ENCODE data around the gene KCTD19. TPM values are rescaled to one million over a fixed set of nuclear protein-coding genes. Genes with fewer than 3 reads are reported as not detected.
A peak's percentile ranks its signal among the peaks of the same experiment; 100 is the strongest.

Gene KCTD19
- total RNA-seq, 1 experiment from 2014 or later: 3.8 TPM

GRCh38 chr16:67249178-67250044, 77.1 kb downstream of the KCTD19 start:
- no TSS peak for BruUV-seq (replicated peaks)
- CTCF ChIA-PET: interaction anchor here (1.0 to 3.3 kb wide), 3 partner anchors 11 to 36 kb away, joined by 3 to 21 read pairs (median 3); no protein-coding TSS in a partner anchor
- TF ChIP-seq CTCF (IDR thresholded peaks at IDR 0.05; ENCODE audit: unreplicated experiment): no peak
- Mint-ChIP-seq H3K4me1 (ENCODE audit: low read depth, unreplicated experiment) (peaks cover 38% of the 10 kb centered on the region), H3K27me3 (ENCODE audit: unreplicated experiment) (peaks cover 38% of the 10 kb centered on the region), H3K9me3 (ENCODE audit: low read depth, unreplicated experiment) (no peaks in the 10 kb centered on the region), H3K4me3 (ENCODE audit: low read depth, unreplicated experiment) (peak overlapping the region; percentile 94), H3K27ac (ENCODE audit: unreplicated experiment) (no peak overlapping the region), H3K36me3 (ENCODE audit: insufficient read depth, unreplicated experiment) (peaks cover 47% of the 10 kb centered on the region)
- DNase-seq: peak; percentile 40
- intact Hi-C loops (cut with micrococcal nuclease; ENCODE audit: unreplicated experiment): no loop called here

- Mint-ChIP-seq H3K27me3 (ENCODE audit: unreplicated experiment) (peaks cover 38% of the 10 kb centered on the region), H3K27ac (ENCODE audit: unreplicated experiment) (peak within 1 kb of the TSS; percentile 85), H3K36me3 (ENCODE audit: insufficient read depth, unreplicated experiment) (peaks cover 52% of the 10 kb centered on the region), H3K4me3 (ENCODE audit: low read depth, unreplicated experiment) (peak within 1 kb of the TSS; percentile 94), H3K4me1 (ENCODE audit: low read depth, unreplicated experiment) (peaks cover 46% of the 10 kb centered on the region), H3K9me3 (ENCODE audit: low read depth, unreplicated experiment) (no peaks in the 10 kb centered on the region)
- no TSS peak for BruUV-seq (replicated peaks)
- DNase-seq: peak; percentile 48
- TF ChIP-seq CTCF (IDR thresholded peaks at IDR 0.05; ENCODE audit: unreplicated experiment): peak; percentile 52
- intact Hi-C loops (cut with micrococcal nuclease; ENCODE audit: unreplicated experiment): no loop called here
- CTCF ChIA-PET: interaction anchor here (1.0 to 3.3 kb wide), 6 partner anchors 11 to 179 kb away, joined by 3 to 21 read pairs (median 3); partner anchors contain the start of gene ELMO3
These were observed 78.0 kb downstream of the KCTD19 start, which contains the start of gene SLC9A5 for GRCh38 chr16:67248401-67249177. Gene SLC9A5 (plus strand): TSS chr16:67248979. CDS start chr16:67249015, 36 bp downstream.

DNA sequence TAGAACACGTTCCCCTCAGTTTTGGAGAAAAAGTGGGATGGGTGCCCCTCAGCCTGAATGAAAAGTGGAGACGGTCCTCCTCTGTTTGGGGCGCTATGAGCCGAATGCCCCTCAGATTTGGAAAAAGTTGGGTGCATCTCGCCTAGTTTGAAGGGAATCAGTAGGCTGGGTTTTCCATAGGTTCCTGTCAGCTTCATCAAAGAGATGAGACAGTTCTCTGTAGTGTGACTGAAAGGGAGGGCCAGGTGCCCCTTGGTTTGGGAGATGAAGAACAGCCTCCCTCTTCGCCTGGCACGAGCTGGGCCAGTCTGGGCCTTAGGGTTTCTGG, 78.5 kb downstream of the KCTD19 start:
- peak overlapping the region; percentile 85 for H3K27ac Mint-ChIP-seq (ENCODE audit: unreplicated experiment)

More for the DNA sequence above, 78.5 kb downstream of the KCTD19 start:
- H3K27me3 Mint-ChIP-seq (ENCODE audit: unreplicated experiment): peaks cover 38% of the 10 kb centered on the region
- intact Hi-C loops (cut with micrococcal nuclease; ENCODE audit: unreplicated experiment): no loop called here
- peaks cover 52% of the 10 kb centered on the region for H3K36me3 Mint-ChIP-seq (ENCODE audit: insufficient read depth, unreplicated experiment)
- CTCF ChIA-PET: interaction anchor here (0.6 to 3.3 kb wide), 9 partner anchors 12 to 204 kb away, joined by 3 to 21 read pairs (median 4); partner anchors contain the start of gene ELMO3
- H3K4me3 Mint-ChIP-seq (ENCODE audit: low read depth, unreplicated experiment): peak overlapping the region; percentile 94
- no peak for DNase-seq
- peaks cover 46% of the 10 kb centered on the region for H3K4me1 Mint-ChIP-seq (ENCODE audit: low read depth, unreplicated experiment)
- no peak for TF ChIP-seq CTCF (IDR thresholded peaks at IDR 0.05; ENCODE audit: unreplicated experiment)
- H3K9me3 Mint-ChIP-seq (ENCODE audit: low read depth, unreplicated experiment): no peaks in the 10 kb centered on the region
- BruUV-seq (replicated peaks): no TSS peak

All from Calu3 (cell line).